Cardiac muscle cell (in vitro differentiated cells and primary cell): Measurements from ENCODE around the gene RGS3. TPM values are rescaled to one million over a fixed set of nuclear protein-coding genes. Genes with fewer than 3 reads are reported as not detected.

Experiments
- DNase-seq, 2 donors: peaks; one replicate each; pipeline versions ENCODE4 v3.0.0 to v3.0.0-alpha.2; 2010 to 2017; ENCODE audit warnings: low read depth in 1 of 2, low spot score in 1 of 2
- H3K27ac ChIP-seq: fragments of 200-600 bp; sonication (generic); 2 replicates; pipeline ENCODE4 v1.5.1; 2016
- H3K27me3 ChIP-seq: fragments of 200-600 bp; sonication (generic); 2 replicates; pipeline ENCODE4 v1.6.0; 2016; ENCODE audit warnings: control low read depth
- H3K36me3 ChIP-seq: fragments of 200-600 bp; sonication (generic); 2 replicates; pipeline ENCODE4 v1.5.1; 2016; ENCODE audit warnings: control low read depth
- H3K4me1 ChIP-seq: fragments of 200-600 bp; sonication (generic); 2 replicates; pipeline ENCODE4 v1.8.1; 2017; ENCODE audit warnings: low read depth, mild to moderate bottlenecking, mixed run types
- H3K4me3 ChIP-seq: fragments of 200-600 bp; sonication (generic); 2 replicates; pipeline ENCODE4 v1.5.1; 2016; ENCODE audit warnings: mild to moderate bottlenecking
- H3K9me3 ChIP-seq: fragments of 200-600 bp; sonication (generic); 2 replicates; pipeline ENCODE4 v1.5.1; 2017; ENCODE audit warnings: low read depth, mild to moderate bottlenecking, control low read depth
- CTCF ChIP-seq: IDR thresholded peaks from 2 replicates; pipeline ENCODE4 v1.5.1; 2012; ENCODE audit warnings: low read depth, mild to moderate bottlenecking, low read length
- polyA plus RNA-seq: library from polyadenylated mRNA; unstranded; fragments of >200 nt; fragmentation: Nextera tagmentation; extraction: Ambion mirVana; gene quantifications from 2 replicates; pipeline ENCODE4 v1.2.1, GENCODE V29; 2016
- total RNA-seq: library from RNA; depleted of rRNA; stranded (reverse); fragments of >200 nt; gene quantifications from 2 replicates; pipeline ENCODE4 v1.2.3, GENCODE V29; 2016

RGS3 gene
- total and polyA plus RNA-seq, 2 experiments from 2014 or later = 94.7 to 126 TPM

GRCh38 chr9:113622600-113623400 lies 159.3 kb downstream of the RGS3 start:
- no peaks in the 10 kb centered on the region for H3K27me3 ChIP-seq
- H3K4me1 ChIP-seq = peaks cover 45% of the 10 kb centered on the region
- TF ChIP-seq CTCF = no peak
- peak overlapping the region; percentile 2 for H3K27ac ChIP-seq
- no peak overlapping the region for H3K4me3 ChIP-seq
- no peaks in the 10 kb centered on the region for H3K9me3 ChIP-seq
- DNase-seq = peak; percentile 55 to 76
- no peaks in the 10 kb centered on the region for H3K36me3 ChIP-seq

GRCh38 chr9:113623851-113624485 lies 160.4 kb downstream of the RGS3 start:
- Histone ChIP-seq H3K9me3 (no peaks in the 10 kb centered on the region), H3K36me3 (no peaks in the 10 kb centered on the region), H3K27ac (no peak overlapping the region), H3K4me3 (no peak overlapping the region), H3K27me3 (no peaks in the 10 kb centered on the region), H3K4me1 (peaks cover 45% of the 10 kb centered on the region)
- no peak for TF ChIP-seq CTCF
- no peak for DNase-seq

GRCh38 chr9:113624721-113625120 lies 161.2 kb downstream of the RGS3 start:
- no peak for TF ChIP-seq CTCF
- Histone ChIP-seq H3K4me1 (peaks cover 45% of the 10 kb centered on the region), H3K36me3 (no peaks in the 10 kb centered on the region), H3K27ac (no peak overlapping the region), H3K4me3 (no peak overlapping the region), H3K27me3 (no peaks in the 10 kb centered on the region), H3K9me3 (no peaks in the 10 kb centered on the region)
- DNase-seq = no peak

- no peaks in the 10 kb centered on the region for H3K9me3 ChIP-seq
- no peak for DNase-seq
- TF ChIP-seq CTCF = no peak
- no peak overlapping the region for H3K4me3 ChIP-seq
- no peaks in the 10 kb centered on the region for H3K36me3 ChIP-seq
- H3K4me1 ChIP-seq = peaks cover 38% of the 10 kb centered on the region
- no peak overlapping the region for H3K27ac ChIP-seq
- no peaks in the 10 kb centered on the region for H3K27me3 ChIP-seq
Observed at GRCh38 chr9:113625486-113625885, 162.0 kb downstream of the RGS3 start.

GRCh38 chr9:113626735-113627495 lies 163.4 kb downstream of the RGS3 start:
- Histone ChIP-seq H3K9me3 (no peaks in the 10 kb centered on the region), H3K4me3 (no peak overlapping the region), H3K27me3 (no peaks in the 10 kb centered on the region), H3K4me1 (peaks cover 25% of the 10 kb centered on the region), H3K27ac (no peak overlapping the region), H3K36me3 (no peaks in the 10 kb centered on the region)
- DNase-seq = no peak
- TF ChIP-seq CTCF = no peak
